GM19239 (cell line): ENCODE results near the gene KDM2A.
"Not testable (repeated sequence)": the region's sequence is repeated elsewhere in the genome, so short reads cannot be mapped to it uniquely, and the experiment has no call there.

Experiments
- DNase-seq: peaks from one replicate; pipeline ENCODE4 v3.0.0; 2011; ENCODE audit warnings: low spot score; ENCODE audit not compliant: insufficient read length
- FAIRE-seq: peaks from 2 replicates; lab custom pipeline; 2011; peaks lifted over from hg19 to GRCh38; lab: Jason Lieb, UNC

KDM2A gene

DNA sequence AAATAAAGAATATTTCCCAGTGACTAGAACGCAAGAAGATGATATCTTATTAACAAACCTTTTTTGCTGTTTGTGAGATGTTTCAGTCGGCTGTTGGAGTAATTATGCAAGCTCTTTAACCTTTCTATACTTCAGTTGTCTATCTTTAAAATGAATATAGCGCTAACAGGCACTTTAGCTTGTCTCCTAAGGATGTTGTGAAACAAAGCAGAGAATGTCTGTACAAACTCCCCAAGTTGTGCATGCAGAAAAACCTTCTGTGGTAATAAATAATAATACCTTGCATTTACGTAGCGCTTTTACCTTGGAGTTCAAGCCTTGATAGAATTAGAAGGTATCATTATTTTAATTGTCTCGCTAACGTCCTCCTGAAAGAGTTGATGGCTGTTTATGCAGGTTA, 1.9 kb upstream of the KDM2A start:
- peak; percentile 64 for FAIRE-seq
- no peak for DNase-seq

DNA sequence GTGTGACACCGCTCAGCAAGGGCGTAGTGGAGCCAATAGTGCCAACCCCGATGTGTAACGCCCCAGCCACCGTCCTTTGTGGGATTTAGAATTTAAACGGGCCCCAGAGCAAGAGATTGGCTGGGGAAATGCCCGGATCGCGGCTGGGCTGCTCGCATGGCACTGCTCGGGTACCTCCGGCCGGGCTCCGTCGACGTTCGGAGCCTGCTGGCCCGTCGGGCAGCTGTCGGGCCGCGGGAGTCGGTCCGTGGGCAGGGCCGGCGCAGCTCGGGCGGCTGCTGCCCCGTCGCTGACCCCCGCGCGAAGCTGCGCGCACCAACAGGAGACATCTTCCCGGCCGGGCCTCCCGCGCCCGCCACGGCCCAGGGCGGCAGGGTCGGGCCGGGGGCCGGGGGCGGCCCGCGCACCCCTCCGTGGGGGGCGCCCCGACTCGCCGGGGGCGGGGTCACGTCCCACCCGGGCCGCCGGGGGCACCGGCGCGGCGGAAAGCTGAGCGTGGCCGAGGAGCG, 1.3 kb upstream of the KDM2A start:
- no peak for DNase-seq
- FAIRE-seq, result no peak

DNA sequence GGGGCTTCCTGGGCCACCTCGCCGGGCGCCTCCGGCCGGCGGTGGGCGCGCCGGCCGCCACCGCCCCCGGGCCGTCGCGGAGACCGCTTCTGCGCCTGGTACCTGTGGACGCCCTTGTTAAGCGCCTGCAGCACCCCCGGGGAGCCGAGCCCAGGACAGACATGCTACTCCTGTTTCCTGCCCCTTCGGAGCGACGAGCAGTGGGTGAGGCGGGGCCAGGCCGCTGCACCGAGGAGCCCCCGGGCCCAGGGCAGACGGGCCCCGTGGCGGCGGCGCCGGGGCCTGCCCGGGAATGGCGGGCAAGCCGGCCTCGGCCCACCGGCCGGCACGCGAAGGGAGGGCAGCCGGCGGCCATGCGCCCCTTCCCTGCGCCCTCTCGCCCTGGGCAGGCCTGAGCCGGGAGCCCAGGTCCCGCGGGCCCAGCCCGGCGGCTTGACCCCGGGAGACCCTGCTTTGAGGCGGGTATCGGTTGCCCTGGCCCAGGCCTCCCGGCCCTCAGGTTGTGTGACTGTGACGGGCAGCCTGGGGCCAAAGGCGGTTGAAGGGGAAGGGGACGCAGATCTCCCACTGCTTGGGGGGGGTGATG, 789 bp upstream of the KDM2A start:
- no peak for FAIRE-seq
- DNase-seq, result peak; percentile 51

DNA sequence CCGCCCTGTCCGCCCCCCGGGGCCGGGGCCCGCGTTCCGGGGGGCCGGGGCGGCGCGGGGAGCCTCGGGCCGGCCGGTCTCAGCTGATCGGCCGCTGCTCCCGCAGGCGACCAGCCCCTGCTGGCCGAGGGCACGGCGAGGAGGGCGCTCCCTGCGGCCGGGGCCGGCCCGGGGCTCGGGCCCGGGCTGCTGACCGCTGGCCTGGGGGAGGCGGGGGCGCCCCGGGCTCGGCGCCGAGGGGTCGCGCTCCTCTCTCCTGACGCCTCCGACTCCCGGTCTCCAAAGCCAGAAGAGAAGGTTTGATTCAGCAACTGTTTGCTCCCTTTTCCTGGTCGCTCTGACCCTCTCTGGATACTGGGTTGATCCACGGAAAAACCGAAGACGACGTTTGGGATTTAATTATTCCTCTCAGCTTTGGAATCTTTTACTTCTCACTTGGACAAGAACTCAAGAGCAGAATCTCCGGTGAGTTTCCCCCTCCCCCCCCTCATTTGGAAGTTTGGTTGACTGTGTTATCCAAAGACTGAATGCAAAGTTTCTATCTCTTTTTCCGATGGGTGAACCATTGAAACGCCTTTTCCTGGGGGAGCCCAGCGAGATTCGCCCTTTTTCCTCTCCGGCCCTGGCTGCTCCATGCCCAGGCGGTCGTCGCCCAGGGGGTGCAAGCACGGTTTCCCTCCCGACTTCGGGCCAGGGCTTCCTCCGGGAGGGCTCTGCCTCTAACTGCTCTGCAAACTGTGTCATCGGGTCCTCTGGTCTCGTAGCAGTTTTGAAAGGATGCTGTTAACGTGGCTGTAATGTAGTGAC, 725 bp downstream of the KDM2A start:
- DNase-seq, result peak; percentile 28

DNA sequence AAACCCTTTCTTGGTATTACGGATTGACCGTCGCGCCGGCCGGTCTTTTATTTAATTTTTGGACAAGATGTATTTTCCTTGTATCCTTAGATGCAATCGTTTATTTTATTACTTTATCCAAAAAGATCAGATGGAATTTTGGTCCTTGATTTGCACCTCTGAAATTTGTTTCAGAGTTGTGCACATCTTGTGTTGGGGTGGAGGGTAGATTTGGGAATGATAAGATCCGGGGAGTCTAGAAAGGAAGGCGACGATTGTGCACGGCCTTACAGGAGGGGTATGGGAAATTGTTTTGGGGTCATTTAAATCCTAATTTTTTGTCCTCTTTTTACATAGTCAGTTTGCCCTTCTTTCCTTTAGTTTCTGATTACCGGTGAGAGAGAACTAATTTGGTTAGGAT, 1.4 kb downstream of the KDM2A start:
- FAIRE-seq (no peak), DNase-seq (no peak)

More for the DNA sequence above, 725 bp downstream of the KDM2A start:
- FAIRE-seq, result peak; percentile 35

DNA sequence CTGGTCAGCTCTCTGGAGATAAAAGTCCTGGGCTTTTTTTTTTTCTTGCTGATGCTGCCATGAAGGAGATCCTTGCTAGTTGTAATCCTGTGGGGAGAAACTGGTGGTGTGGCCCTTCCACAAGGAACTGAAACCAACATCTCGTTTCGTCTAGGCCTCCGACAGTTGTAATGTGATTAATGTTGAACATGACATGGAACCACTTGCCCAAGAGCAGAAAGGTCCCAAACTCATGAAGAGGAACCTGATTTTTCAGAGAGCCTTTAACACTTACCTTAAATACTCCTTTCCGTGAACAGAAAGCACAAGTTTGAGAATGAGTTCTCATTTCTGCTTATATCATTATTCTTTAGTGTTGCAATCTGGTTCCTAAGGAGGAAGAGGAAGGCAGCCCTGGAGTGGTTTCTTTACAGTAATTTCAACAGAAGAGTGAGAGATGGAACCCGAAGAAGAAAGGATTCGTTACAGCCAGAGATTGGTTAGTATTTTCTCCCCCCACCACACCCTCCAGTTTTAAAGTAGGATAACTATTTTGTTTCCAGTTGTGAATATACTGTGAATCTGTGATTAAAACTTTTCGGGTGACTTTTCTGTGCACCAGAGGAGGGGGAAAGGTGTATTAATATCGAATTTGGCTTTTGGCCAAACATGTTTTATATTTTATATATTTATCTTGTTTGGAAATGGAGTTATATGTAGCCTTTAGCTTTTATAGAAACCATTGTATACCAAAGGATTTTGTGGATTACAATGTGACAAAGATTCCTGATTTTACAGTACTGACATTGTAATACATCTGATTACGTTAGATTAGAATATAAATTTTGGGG, 2.0 kb downstream of the KDM2A start:
- peak; percentile 46 for DNase-seq
- peak; percentile 90 for FAIRE-seq

DNA sequence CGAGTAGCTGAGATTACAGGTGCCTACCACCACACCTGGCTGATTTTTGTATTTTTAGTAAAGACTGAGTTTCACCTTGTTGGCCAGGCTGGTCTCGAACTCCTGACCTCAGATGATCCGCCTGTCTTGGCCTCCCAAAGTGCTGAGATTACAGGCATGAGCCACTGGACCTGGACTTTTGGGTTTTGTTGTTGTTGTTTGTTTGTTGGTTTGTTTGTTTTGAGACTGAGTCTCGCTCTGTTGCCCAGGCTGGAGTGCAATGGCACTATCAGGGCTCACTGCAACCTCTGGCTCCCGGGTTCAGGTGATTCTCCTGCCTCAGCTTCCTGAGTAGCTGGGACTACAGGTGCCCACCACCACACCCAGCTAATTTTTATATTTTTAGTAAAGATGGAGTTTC, 4.7 kb downstream of the KDM2A start:
- not testable (repeated sequence) for DNase-seq, FAIRE-seq

DNA sequence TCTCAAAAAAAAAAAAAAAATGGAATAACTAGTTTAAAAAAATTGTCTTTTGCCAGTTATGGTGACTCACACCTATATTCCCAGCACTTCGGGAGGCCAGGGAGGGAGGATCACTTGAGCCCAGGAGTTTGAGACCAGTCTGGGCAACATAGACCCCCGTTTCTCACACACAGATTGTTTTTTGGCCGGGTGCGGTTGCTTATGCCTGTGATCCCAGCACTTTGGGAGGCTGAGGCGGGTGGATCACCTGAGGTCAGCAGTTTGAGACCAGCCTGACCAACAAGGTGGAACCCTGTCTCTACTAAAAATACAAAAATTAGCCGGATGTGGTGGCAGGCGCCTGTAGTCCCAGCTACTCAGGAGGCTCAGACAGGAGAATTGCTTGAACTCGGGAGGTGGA, 7.2 kb downstream of the KDM2A start:
- not testable (repeated sequence) for DNase-seq, FAIRE-seq

DNA sequence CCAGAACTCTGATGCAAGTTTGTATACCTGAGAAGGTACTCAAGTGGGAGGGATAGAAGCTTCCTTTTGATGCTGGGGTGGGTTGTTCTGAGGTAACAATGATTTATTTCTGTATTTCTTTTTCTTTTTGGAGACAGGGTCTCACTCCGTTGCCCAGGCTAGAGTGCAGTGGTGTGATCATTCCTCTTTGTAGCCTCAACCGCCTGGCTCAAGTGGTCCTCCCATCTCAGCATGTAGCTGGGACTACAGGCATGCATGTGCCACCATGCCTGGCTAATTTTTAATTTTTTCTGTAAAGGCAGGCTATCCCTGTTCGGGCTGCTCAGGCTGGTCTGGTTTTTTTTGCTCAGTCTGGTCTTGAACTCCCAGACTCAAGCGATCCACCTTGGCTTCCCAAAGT, 7.9 kb downstream of the KDM2A start:
- DNase-seq, result no peak
- FAIRE-seq, result no peak

DNA sequence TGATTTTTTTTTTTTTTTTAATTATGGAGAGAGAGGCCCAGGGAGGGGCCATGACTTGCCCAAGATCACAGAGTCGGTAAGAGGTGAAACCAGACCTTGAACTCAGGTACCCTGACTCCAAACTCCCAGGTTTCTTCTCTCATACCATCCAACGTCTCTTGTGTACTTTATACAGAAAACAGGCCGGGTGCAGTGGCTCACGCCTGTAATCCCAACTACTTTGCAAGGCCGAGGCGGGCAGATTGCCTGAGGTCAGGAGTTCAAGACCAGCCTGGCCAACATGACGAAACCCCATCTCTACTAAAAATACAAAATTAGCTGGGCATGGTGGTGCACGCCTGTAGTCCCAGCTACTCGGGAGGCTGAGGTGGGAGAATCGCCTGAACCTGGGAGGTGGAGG, 11.8 kb downstream of the KDM2A start:
- not testable (repeated sequence) for DNase-seq, FAIRE-seq

DNA sequence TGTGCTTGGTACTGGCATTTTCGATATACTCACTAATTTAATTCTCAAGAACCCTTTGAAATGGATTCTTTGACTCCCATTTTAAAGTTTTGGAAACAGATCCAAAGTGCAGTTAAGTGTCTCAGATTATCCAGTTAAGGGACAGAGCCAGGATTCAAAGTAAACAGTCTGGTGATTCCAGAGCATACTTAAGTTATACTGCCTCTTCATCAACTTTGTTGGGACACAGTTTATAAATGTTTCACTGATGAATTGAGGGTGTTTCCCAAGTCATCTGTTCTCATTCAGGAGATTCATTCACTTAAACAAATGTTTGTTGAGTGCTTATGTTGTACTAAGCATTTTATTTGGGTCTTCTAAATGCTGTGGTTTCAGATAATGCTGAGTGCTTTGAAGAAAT, 17.1 kb downstream of the KDM2A start:
- no peak for DNase-seq
- FAIRE-seq, result no peak

DNA sequence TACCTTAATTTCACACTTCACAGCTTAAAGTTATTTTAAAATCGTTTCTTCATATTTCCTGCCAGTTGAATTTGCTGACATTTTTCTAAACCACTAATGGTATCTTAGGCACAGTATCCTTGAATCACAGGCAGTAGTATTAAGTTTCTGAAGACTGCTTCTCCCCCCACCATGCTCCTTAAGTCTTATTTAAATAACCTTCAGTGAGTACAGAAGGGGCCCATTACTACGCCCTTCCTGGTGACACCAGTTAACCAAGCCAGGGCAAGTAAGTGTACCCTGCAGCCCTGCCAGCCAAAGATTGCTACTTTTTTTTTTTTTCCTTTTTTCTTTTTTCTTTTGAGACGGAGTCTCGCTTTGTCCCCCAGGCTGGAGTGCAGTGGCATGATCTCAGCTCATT, 19.9 kb downstream of the KDM2A start:
- no peak for DNase-seq
- FAIRE-seq, result no peak

DNA sequence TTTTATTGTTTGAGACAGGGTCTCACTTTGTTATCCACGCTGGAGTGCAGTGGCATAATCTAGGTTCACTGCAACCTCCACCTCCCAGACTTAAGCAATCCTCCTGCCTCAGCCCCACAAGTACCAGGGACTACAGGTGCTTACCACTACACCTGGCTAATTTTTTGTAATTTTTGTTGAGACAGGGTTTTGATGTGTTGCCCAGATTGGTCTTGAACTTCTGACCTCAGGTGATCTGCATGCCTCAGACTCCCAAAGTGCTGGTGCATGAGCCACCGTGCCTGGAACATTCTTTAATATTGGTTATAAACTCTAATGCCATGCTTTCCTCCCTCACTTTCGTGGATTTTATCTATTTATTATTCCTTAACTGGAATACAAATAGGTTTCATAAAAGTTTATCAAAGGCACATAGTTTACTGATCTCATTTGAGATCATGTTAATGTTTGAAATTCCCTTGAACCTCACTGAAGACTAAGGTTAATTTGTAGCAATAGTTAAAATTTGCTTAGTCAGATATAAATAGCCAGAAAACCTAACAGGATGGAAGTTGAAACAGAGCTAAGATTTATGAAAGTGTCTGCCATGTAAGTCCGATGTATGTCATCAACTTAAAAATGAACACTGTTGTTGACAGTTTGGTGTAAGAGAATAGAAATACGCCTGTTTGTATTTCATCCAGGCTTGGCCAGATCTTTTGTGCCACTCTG, 27.6 kb downstream of the KDM2A start:
- DNase-seq (no peak), FAIRE-seq (no peak)

DNA sequence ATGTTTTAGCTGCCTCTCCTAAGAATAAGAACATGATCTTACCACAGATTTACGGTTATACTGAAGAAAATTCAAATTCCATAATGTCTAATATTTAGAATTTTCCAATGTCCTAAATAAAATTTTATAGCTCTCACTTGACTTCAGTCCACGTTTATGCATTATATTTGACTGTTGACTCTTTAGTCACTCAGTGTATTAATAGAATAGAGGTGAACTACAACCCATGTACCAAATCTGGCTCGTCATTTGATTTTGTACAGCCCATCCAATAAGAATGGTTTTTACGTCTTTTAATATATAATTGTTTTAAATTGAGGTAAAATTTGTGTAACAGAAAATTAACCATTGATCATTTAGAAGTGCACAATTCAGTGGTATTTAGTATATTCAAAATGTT, 34.9 kb downstream of the KDM2A start:
- DNase-seq, result no peak
- FAIRE-seq, result no peak

DNA sequence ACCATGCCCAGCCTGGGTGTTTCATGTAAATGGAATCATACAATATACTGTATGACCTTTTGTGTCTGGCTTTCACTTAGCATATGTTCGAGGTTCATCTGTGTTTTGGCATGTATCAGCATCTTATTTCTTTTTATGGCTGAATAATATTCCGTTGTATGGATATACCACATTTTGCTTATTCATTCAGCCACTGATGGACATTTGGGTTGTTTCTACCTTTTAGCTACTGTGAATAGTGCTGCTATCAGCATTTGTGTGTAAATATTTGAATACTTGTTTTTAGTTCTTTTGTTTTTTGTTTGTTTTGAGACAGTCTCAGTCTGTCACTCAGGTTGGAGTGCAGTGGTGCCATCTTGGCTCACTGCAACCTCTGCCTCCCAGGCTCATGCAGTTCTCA, 35.7 kb downstream of the KDM2A start:
- no peak for DNase-seq
- no peak for FAIRE-seq

DNA sequence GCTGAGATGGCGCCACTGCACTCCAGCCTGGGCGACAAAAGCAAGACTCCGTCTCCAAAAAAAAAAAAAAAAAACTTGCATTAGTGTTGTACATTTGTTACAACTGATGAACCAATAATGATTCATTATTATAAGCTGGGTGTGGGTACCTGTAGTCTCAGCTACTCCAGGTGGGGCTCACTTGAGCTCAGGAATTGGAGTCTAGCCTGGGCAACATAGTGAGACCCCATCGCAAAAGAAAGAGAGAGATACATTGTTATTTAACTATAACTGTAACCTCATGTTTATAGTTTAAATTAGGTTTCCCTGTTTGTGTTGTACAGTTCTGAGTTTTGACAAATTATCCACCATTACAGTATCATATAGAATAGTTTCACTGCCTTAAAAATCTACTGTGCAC, 38.6 kb downstream of the KDM2A start:
- no peak for DNase-seq
- no peak for FAIRE-seq

DNA sequence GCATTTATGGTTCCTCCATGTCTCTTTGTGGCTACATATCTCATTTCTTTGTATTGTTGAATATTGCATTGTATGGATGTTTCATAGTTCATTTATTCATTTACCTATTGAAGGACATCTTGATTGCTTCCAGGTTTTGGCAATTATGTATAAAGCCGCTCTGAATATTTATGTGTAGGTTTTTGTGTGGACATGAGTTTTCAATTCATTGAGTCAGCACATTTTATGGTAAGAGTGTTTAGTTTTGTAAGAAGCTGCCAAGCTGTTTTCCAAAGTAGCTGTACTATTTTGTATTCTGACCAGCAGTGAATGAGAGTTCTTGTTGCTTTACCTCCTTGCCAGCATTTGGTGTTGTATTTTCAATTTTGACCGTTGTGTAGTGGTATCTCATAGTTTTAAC, 39.2 kb downstream of the KDM2A start:
- no peak for DNase-seq
- no peak for FAIRE-seq

DNA sequence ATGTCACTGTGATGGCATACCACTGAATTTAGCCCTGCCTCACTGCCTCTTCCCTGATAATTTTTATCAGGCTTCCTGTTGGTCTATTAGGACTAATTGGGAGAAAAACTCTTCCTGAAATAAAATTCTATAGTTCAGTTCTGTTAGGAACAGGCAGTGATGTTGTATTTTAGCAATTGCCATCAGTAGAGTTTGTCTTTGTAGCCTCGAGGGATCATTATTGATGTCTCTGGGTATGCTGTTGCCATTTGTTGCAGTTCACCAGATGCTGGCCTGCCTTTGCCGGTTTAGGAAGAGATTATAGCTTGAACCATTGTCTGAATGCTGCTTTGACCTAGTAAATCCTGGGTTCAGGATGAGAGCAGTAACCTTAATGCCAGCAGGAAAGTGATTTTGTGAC, 41.0 kb downstream of the KDM2A start:
- no peak for FAIRE-seq
- no peak for DNase-seq

DNA sequence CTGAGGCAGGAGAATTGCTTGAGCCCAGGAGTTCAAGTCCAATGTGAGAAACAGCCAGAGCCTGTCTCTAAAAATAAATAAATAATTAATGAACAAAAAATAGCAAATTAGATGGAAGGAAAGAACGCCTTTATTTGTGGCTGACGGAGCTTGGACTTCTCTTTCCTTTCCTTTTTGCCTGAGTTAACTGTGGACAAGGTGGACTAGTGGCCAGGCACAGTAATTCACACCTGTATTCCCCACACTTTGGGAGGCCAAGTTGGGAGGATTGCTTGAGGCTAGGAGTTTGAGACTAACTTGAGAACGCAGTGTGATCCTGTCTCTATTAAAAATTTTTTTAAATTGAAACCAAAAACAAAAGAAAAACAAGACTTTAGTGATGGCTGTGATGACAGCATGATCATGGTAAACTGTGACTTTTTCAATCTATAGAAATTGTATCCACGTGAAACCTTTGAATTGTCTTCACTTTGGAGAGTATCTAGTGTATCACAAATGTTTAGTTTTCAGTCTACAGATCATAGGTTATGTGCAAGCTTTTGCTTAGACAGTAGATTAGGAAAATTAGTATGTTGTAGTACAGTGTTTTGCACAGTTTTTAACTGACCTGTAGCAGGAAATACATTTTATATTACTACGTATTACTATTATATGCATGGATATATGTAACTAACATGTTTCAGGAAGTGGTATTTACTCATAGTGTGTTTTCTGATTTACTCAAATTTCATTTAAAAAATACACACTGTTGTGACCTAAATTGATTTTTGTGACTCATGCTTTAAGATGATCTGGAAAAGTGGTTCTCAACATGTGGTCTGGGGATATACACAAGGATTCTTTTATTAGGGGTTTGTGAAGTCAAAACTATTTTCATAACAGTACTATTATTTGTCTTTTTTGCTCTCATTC, 42.1 kb downstream of the KDM2A start:
- FAIRE-seq, result no peak

More for the DNA sequence above, 42.1 kb downstream of the KDM2A start:
- DNase-seq, result no peak
